ENCODE measurements around the gene AKAP14.

- TF ChIP-seq CTCF (conservative IDR thresholded peaks at IDR 0.05; ENCODE audit: low read length), result no peak
- TF ChIP-seq EZH2phosphoT487 (IDR thresholded peaks at IDR 0.05; ENCODE audit: borderline replicate concordance, low read depth, low read length), result no peak
Measured at GRCh38 chrX:119895843-119896326, at the start of gene AKAP14.
